AG09309 (cell line): ENCODE results near the gene EID3.

Experiments
- DNase-seq: peaks from one replicate; pipeline ENCODE4 v3.0.0-alpha.2; 2010; ENCODE audit warnings: low read depth
- H3K4me3 ChIP-seq: 2 replicates; pipeline ENCODE4 v1.5.1; 2011; ENCODE audit warnings: mild to moderate bottlenecking, low read depth, low read length, moderate library complexity; ENCODE audit not compliant: control insufficient read depth
- CTCF ChIP-seq: IDR thresholded peaks from 2 replicates; pipeline ENCODE4 v1.5.1; 2011; ENCODE audit warnings: mild to moderate bottlenecking, low read depth, low read length, inconsistent platforms; ENCODE audit not compliant: insufficient read depth, control insufficient read depth; ENCODE audit errors: missing control alignments

Gene EID3

GRCh38 chr12:104295954-104296353 lies 7.6 kb upstream of the EID3 start:
- TF ChIP-seq CTCF, result no peak
- DNase-seq, result no peak
- no peak overlapping the region for H3K4me3 ChIP-seq

GRCh38 chr12:104296718-104297117 lies 6.8 kb upstream of the EID3 start:
- DNase-seq, result no peak
- H3K4me3 ChIP-seq, result no peak overlapping the region
- TF ChIP-seq CTCF, result no peak

GRCh38 chr12:104297477-104298113 lies 5.9 kb upstream of the EID3 start:
- no peak overlapping the region for H3K4me3 ChIP-seq
- DNase-seq, result no peak
- TF ChIP-seq CTCF, result no peak

- DNase-seq, result no peak
- H3K4me3 ChIP-seq, result no peak overlapping the region
- TF ChIP-seq CTCF, result no peak
Measured at GRCh38 chr12:104299842-104300481, 3.6 kb upstream of the EID3 start.

- peak overlapping the region; percentile 45 for H3K4me3 ChIP-seq
- no peak for DNase-seq
- no peak for TF ChIP-seq CTCF
Measured at GRCh38 chr12:104304261-104305009, 896 bp downstream of the EID3 start.

- H3K4me3 ChIP-seq, result no peak overlapping the region
- no peak for TF ChIP-seq CTCF
- no peak for DNase-seq
Measured at GRCh38 chr12:104305349-104305748, 1.8 kb downstream of the EID3 start.
